Right atrium auricular region (tissue), 2 donors: ENCODE results near the gene PTEN. TPM values are rescaled to one million over a fixed set of nuclear protein-coding genes. Genes with fewer than 3 reads are reported as not detected.

ENCODE experiments used
- DNase-seq: peaks from one replicate; pipeline ENCODE4 v3.0.0-alpha.2; 2019; ENCODE audit warnings: low spot score
- H3K27ac ChIP-seq, 2 donors: fragments of 200-600 bp; sonication (generic); 1 replicate in 1 of 2; 2 replicates in 1 of 2; pipeline ENCODE4 v1.5.1; 2016 to 2019
- H3K27me3 ChIP-seq, 2 donors: fragments of 200-600 bp; sonication (generic); one replicate each; pipeline versions ENCODE4 v1.5.1 to v1.6.0; 2017 to 2019
- H3K36me3 ChIP-seq: fragments of 200-600 bp; sonication (generic); one replicate; pipeline ENCODE4 v1.5.1; 2016
- H3K4me1 ChIP-seq, 2 donors: fragments of 200-600 bp; sonication (generic); one replicate each; pipeline versions ENCODE4 v1.5.1 to v1.6.0; 2017 to 2019
- H3K4me3 ChIP-seq, 2 donors: fragments of 200-600 bp; sonication (generic); 1 replicate in 1 of 2; 2 replicates in 1 of 2; pipeline ENCODE4 v1.5.1; 2017 to 2019; ENCODE audit warnings: mild to moderate bottlenecking in 1 of 2, moderate library complexity in 1 of 2
- H3K9me3 ChIP-seq, 2 donors: fragments of 200-600 bp; sonication (generic); one replicate each; pipeline ENCODE4 v1.5.1; 2019
- CTCF ChIP-seq, 2 donors: fragments of 200-600 bp; sonication (generic); IDR thresholded peaks; one replicate each; pipeline ENCODE4 v1.5.1; 2019; ENCODE audit warnings: antibody characterized with exemption in 2 of 2
- total RNA-seq, 2 donors: library from RNA; depleted of rRNA; stranded (reverse); fragments of >200 nt; gene quantifications; one replicate each; pipeline ENCODE4 v1.1.0, GENCODE V29; 2016

PTEN gene
- total RNA-seq, 2 donors from 2014 or later: 46.5 to 55.9 TPM

DNA sequence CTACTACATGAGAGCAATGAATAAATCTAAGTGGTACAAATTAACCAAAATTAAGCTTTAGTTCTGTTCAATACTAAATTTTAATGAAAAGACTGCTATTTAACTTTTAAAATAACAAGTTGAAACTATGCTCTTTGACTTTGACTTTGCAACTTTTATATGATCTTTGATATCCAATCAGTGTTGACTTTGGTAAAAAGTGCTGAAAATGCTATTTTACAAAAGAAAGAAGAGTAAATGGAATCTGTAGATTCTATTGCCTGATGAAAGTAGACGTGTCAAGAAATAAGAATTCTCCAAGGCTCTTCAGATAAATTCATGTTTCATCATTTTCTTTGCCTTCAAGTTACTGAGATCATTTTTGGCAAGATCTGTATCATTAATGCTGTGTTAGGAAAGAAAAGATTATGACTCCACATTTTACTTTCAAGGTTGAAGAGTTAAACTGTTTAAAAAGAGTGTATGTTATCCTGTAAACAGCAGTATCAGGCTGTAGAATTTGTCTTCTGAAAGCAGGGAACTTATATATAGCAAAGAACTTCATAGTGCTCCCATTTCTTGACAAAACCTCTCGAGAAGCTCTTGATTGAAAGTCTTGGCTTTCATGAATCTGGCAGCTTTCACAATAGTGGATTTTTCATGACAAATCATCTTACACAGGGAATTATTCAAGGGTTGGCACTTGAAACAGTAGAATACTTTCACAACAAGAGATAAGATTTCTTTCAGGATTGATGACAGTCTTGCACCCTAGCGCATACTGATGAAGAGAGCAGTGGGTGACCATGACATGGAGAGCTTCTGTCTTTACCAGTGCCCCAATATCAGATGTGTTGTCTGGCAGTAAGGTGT, 72.1 kb downstream of the PTEN start:
- H3K4me3 ChIP-seq: no peak overlapping the region
- H3K36me3 ChIP-seq: peaks cover 16% of the 10 kb centered on the region
- peaks cover 0 to 49% of the 10 kb centered on the region in 2 donors for H3K4me1 ChIP-seq
- no peaks in the 10 kb centered on the region for H3K9me3 ChIP-seq
- TF ChIP-seq CTCF (IDR thresholded peaks at IDR 0.05): no peak
- DNase-seq: no peak
- no peaks in the 10 kb centered on the region for H3K27me3 ChIP-seq
- no peak overlapping the region for H3K27ac ChIP-seq

DNA sequence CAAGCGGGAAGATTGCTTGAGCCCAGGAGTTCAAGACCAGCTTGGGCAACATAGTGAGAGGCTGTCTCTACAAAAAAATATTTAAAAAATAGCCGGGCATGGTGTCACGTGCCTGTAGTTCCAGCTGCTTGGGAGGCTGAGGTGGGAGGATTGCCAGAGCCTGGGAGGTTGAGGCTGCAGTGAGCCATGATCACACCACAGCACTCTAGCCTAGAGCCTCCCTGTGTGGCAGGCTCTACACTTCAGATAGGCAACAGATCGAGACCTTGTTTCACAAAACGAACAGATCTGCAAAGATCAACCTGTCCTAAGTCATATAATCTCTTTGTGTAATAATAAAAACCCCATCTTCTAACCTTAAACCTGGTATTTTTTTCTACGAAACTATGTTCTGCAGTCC, 76.8 kb downstream of the PTEN start:
- Histone ChIP-seq H3K4me1 (peaks cover 0 to 46% of the 10 kb centered on the region in 2 donors), H3K9me3 (no peaks in the 10 kb centered on the region), H3K27me3 (no peaks in the 10 kb centered on the region), H3K36me3 (no peaks in the 10 kb centered on the region), H3K4me3 (no peak overlapping the region), H3K27ac (peak overlapping the region in 1 of 2 donors; percentile 36)
- TF ChIP-seq CTCF (IDR thresholded peaks at IDR 0.05): no peak
- no peak for DNase-seq

DNA sequence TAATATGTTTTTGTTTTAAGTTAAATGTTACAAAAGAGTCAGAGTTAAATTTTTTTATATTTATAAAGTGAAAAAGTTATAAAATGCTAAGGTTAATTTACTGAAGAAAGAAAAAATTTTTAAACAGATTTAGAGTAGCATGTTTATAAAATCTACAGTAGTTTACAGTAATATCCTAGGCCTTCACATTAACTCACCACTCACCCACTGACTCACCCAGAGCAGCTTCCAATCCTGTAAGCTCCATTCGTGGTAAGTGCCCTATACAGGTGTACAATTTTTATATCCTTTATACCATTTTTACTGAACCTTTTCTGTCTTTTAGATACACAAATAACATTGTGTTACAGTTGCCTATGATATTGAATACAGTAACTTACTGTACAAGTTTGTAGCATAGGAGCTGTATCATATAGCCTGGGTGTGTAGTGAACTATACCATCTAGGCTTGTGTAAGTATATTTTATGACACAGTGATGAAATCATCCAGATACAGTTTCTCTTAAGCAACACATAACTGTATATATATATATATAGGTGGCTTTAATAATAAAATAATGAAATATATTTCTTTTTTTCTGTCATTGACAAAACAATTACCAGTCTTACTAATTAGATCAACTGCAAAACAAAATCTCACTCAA, 79.6 kb downstream of the PTEN start:
- Histone ChIP-seq H3K27me3 (no peaks in the 10 kb centered on the region), H3K36me3 (peaks cover 6% of the 10 kb centered on the region), H3K4me1 (peaks cover 0 to 41% of the 10 kb centered on the region in 2 donors), H3K4me3 (no peak overlapping the region), H3K9me3 (no peaks in the 10 kb centered on the region), H3K27ac (no peak overlapping the region)
- DNase-seq: no peak
- no peak for TF ChIP-seq CTCF (IDR thresholded peaks at IDR 0.05)

DNA sequence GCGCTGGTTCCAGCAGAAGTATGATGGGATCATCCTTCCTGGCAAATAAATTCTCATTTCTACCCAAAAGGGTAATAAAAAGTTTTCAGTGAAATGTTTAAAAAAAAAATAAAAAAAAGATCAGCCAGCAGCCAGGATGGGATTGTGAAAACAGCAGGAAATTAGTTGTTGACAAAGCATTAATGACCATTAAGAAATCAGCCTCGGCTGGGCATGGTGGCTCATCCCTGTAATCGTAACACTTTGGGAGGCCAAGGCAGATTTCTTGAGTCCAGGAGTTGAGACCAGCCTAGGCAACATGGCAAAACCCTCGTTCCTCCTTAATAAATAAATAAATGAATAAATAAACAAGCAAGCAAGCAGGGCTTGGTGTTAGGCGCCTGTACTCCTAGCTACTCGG, 82.6 kb downstream of the PTEN start:
- no peak overlapping the region for H3K4me3 ChIP-seq
- no peak overlapping the region for H3K27ac ChIP-seq
- TF ChIP-seq CTCF (IDR thresholded peaks at IDR 0.05): no peak
- DNase-seq: no peak
- H3K9me3 ChIP-seq: no peaks in the 10 kb centered on the region
- H3K4me1 ChIP-seq: peaks cover 0 to 36% of the 10 kb centered on the region in 2 donors
- H3K27me3 ChIP-seq: no peaks in the 10 kb centered on the region
- peaks cover 6% of the 10 kb centered on the region for H3K36me3 ChIP-seq

DNA sequence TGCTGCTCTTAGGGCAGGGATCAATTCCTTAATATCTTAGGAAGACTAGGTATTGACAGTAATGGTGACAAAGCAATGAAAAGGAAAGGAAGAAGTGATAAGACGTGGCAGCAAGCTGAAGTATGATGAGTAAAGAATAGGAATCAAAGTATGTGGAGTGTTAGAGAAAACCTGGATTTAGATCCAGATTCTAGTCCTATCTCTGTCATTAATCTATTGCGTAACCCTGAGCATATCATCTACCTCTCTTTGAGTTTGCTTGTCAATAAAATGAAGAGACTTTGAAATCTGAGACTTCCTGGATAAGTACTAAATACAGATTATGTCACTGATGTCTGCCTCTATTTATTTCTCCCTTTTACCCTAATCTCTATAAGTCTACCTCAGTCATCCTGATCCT, 89.2 kb downstream of the PTEN start:
- Histone ChIP-seq H3K4me3 (no peak overlapping the region), H3K27ac (no peak overlapping the region), H3K36me3 (peaks cover 18% of the 10 kb centered on the region), H3K27me3 (no peaks in the 10 kb centered on the region), H3K4me1 (peaks cover 0 to 9% of the 10 kb centered on the region in 2 donors), H3K9me3 (no peaks in the 10 kb centered on the region)
- no peak for DNase-seq
- no peak for TF ChIP-seq CTCF (IDR thresholded peaks at IDR 0.05)
